Panc1 (cell line): Measurements from ENCODE around the gene STK16. TPM values are rescaled to one million over a fixed set of nuclear protein-coding genes. Genes with fewer than 3 reads are reported as not detected.

Experiments
- ATAC-seq: fragments of 200-7000 bp; cut with Tn5 transposase; 2 replicates; pipeline ENCODE4 v1.9.1; 2020; ENCODE audit warnings: mild to moderate bottlenecking, moderate library complexity
- BruUV-seq: library from RNA; stranded (reverse); fragments of 400-500 nt; replicated peaks from 2 replicates; lab custom pipeline; 2021; lab: Mats Ljungman, UMichigan
- CTCF ChIA-PET: fragments of 300-600 bp; sonication (Branson Sonifier 250); formaldehyde crosslinking; loops from one replicate; lab custom pipeline; 2022; ENCODE audit warnings: antibody characterized with exemption; lab: Charles Lee
- POLR2A ChIA-PET: fragments of 300-600 bp; sonication (Branson Sonifier 250); formaldehyde crosslinking; loops from one replicate; lab custom pipeline; 2022; ENCODE audit warnings: antibody characterized with exemption; lab: Charles Lee
- DNase-seq: peaks from one replicate; pipeline ENCODE4 v3.0.0-alpha.2; 2010; ENCODE audit warnings: low read depth, low spot score
- H3K27ac ChIP-seq: 2 replicates; pipeline ENCODE4 v1.5.1; 2011; ENCODE audit warnings: mild to moderate bottlenecking, low read length, inconsistent platforms
- H3K27me3 ChIP-seq: fragments of 200-500 bp; sonication (Bioruptor generic); 2 replicates; pipeline ENCODE4 v1.6.0; 2014; ENCODE audit warnings: low read length, inconsistent platforms; ENCODE audit not compliant: control insufficient read depth, insufficient read depth
- H3K36me3 ChIP-seq: fragments of 200-500 bp; sonication (Bioruptor generic); 2 replicates; pipeline ENCODE4 v1.5.1; 2014; ENCODE audit warnings: inconsistent platforms, mild to moderate bottlenecking, low read length, moderate library complexity; ENCODE audit not compliant: control insufficient read depth, insufficient read depth
- H3K4me1 ChIP-seq: 2 replicates; pipeline ENCODE4 v1.5.1; 2011; ENCODE audit warnings: inconsistent platforms, mild to moderate bottlenecking, low read length, moderate library complexity; ENCODE audit not compliant: control insufficient read depth, insufficient read depth
- H3K4me3 ChIP-seq, 2 experiments: 2 replicates each; pipeline ENCODE4 v1.5.1; 2011 to 2012; ENCODE audit warnings: low read depth in 2 of 2, low read length in 2 of 2, mild to moderate bottlenecking in 2 of 2, inconsistent platforms in 1 of 2, moderate library complexity in 1 of 2
- H3K9me3 ChIP-seq: fragments of 200-500 bp; sonication (Bioruptor generic); 2 replicates; pipeline ENCODE4 v1.5.1; 2014; ENCODE audit warnings: low read depth, mild to moderate bottlenecking, inconsistent platforms, low read length, moderate library complexity; ENCODE audit not compliant: control insufficient read depth, insufficient read depth
- CTCF ChIP-seq: fragments of 450-650 bp; IDR thresholded peaks from 2 replicates; pipeline ENCODE4 v1.5.1; 2017; ENCODE audit warnings: mild to moderate bottlenecking
- POLR2AphosphoS5 ChIP-seq: IDR thresholded peaks from 2 replicates; pipeline ENCODE4 v1.6.1; 2012; ENCODE audit warnings: mild to moderate bottlenecking, low read depth, low read length, moderate library complexity
- REST ChIP-seq, 2 experiments: IDR thresholded peaks; 2 replicates each; pipeline ENCODE4 v1.6.1; 2011 to 2012; ENCODE audit warnings: low read depth in 2 of 2, control low read depth in 1 of 2, low read length in 1 of 2, mild to moderate bottlenecking in 1 of 2, moderate library complexity in 1 of 2; ENCODE audit not compliant: insufficient read depth in 1 of 2
- SIN3A ChIP-seq: IDR thresholded peaks from 2 replicates; pipeline ENCODE4 v1.6.1; 2012; ENCODE audit warnings: low read depth, mild to moderate bottlenecking, low read length, moderate library complexity, borderline replicate concordance; ENCODE audit not compliant: insufficient read depth
- TCF7L2 ChIP-seq: IDR thresholded peaks from 2 replicates; pipeline ENCODE4 v1.6.1; 2011; ENCODE audit warnings: mild to moderate bottlenecking, low read depth, low read length, inconsistent platforms
- in situ Hi-C: cut with HindIII; loops from 2 replicates; pipeline ENCODE4 v1.10.0; 2016; ENCODE audit warnings: low sequenced_read_pairs, low pct_unique_long_range_greater_than_20kb
- intact Hi-C: fragments of 100-400 bp; cut with micrococcal nuclease; formaldehyde crosslinking; loops from one replicate; pipeline ENCODE4 v1.10.0; 2022; ENCODE audit not compliant: unreplicated experiment
- total RNA-seq: library from RNA; stranded (reverse); gene quantifications from one replicate; pipeline ENCODE4 v1.2.1, GENCODE V29; 2021; ENCODE audit not compliant: unreplicated experiment

Gene STK16
- total RNA-seq, 1 experiment from 2014 or later, result 29.9 TPM

GRCh38 chr2:219270055-219270372 is 24.7 kb downstream of the STK16 start:
- DNase-seq, result no peak
- in situ Hi-C loops, result no loop called here
- no peak for ATAC-seq
- Histone ChIP-seq H3K27ac (no peak overlapping the region), H3K27me3 (no peaks in the 10 kb centered on the region), H3K4me3 (no peak overlapping the region), H3K36me3 (no peaks in the 10 kb centered on the region), H3K9me3 (no peaks in the 10 kb centered on the region), H3K4me1 (peaks cover 17% of the 10 kb centered on the region)
- intact Hi-C loops, result no loop called here
- no TSS peak for BruUV-seq
- ChIA-PET CTCF (no interaction called here), POLR2A (no interaction called here)
- no peak for TF ChIP-seq REST (IDR thresholded peaks at IDR 0.05; ENCODE audit: insufficient read depth in 1 of 2, low read depth in 2 of 2, low read length in 1 of 2)
- TF ChIP-seq TCF7L2, result no peak
- no peak for TF ChIP-seq CTCF
- TF ChIP-seq SIN3A, result no peak
- TF ChIP-seq POLR2AphosphoS5, result no peak

GRCh38 chr2:219271021-219271420 is 25.7 kb downstream of the STK16 start:
- no peak overlapping the region for H3K4me3 ChIP-seq
- no peaks in the 10 kb centered on the region for H3K36me3 ChIP-seq
- ATAC-seq (no peak), DNase-seq (no peak)
- in situ Hi-C loops, result no loop called here
- ChIA-PET POLR2A (no interaction called here), CTCF (no interaction called here)
- TF ChIP-seq CTCF (no peak), POLR2AphosphoS5 (no peak), SIN3A (no peak), TCF7L2 (no peak), REST (IDR thresholded peaks at IDR 0.05; ENCODE audit: insufficient read depth in 1 of 2, low read depth in 2 of 2, low read length in 1 of 2) (no peak)
- intact Hi-C loops, result no loop called here
- no peak overlapping the region for H3K27ac ChIP-seq
- H3K4me1 ChIP-seq, result peaks cover 19% of the 10 kb centered on the region
- H3K9me3 ChIP-seq, result no peaks in the 10 kb centered on the region
- BruUV-seq, result no TSS peak
- no peaks in the 10 kb centered on the region for H3K27me3 ChIP-seq
